NB4 (cell line): ENCODE measurements around the gene ROBO1.

Source experiments
- CTCF ChIP-seq: IDR thresholded peaks from one replicate; pipeline ENCODE4 v1.5.1; 2012; ENCODE audit warnings: low read depth, low read length
- MYC ChIP-seq: IDR thresholded peaks from 2 replicates; pipeline ENCODE4 v1.6.1; 2011; ENCODE audit warnings: low read depth, low read length
- POLR2A ChIP-seq: IDR thresholded peaks from 2 replicates; pipeline ENCODE4 v1.6.1; 2011; ENCODE audit warnings: mild to moderate bottlenecking; ENCODE audit not compliant: insufficient read length; ENCODE audit errors: extremely low read depth
- TF ChIP-seq, protein P1 (sequence below): IDR thresholded peaks from 2 replicates; pipeline ENCODE4 v1.6.1; 2011; ENCODE audit warnings: low read depth, low read length

- no peak for TF ChIP-seq POLR2A
- no peak for TF ChIP-seq CTCF
- TF ChIP-seq, protein P1, sequence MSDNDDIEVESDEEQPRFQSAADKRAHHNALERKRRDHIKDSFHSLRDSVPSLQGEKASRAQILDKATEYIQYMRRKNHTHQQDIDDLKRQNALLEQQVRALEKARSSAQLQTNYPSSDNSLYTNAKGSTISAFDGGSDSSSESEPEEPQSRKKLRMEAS, result no peak
- no peak for TF ChIP-seq MYC
These were observed 400.0 kb downstream of the ROBO1 start for GRCh38 chr3:79367803-79368202.
